GM18861 (cell line): ENCODE measurements around the gene NPAT.
"Not testable (repeated sequence)": the region's sequence is repeated elsewhere in the genome, so short reads cannot be mapped to it uniquely, and the experiment has no call there.

Source experiments
- ATAC-seq: cut with Tn5 transposase; IDR thresholded peaks from one replicate; pipeline ENCODE4 v1.9.1; 2021; ENCODE audit not compliant: unreplicated experiment

The NPAT gene

DNA sequence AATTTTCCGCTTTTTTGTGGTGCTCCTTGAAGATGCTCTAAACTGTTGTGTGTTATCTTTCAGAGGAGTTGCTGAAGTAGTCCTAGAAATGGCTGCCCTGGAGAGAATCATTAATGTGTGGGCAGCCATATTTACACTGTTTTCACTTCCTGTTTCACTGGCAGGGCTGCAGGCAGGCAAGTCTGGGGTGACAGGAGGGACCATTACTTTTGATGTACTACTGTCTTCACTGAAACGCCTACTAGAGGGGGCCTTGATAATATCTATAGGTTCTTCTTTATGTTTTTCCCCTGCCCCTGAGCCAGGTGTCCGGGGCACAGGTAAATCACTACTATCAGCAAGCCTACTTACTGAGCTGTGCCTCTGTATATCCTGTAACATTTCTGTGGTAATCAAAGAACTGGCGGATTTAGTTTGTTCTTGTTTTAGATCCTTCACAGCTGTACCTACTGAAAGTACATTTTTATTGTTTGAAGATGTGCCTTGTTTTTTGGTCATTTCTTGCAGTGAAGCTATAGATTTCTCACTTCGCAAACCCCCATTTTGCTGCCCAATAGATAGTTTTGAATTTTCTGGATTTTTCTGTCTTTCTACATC lies 61.4 kb downstream of the NPAT start:
- ATAC-seq = peak; percentile 98

DNA sequence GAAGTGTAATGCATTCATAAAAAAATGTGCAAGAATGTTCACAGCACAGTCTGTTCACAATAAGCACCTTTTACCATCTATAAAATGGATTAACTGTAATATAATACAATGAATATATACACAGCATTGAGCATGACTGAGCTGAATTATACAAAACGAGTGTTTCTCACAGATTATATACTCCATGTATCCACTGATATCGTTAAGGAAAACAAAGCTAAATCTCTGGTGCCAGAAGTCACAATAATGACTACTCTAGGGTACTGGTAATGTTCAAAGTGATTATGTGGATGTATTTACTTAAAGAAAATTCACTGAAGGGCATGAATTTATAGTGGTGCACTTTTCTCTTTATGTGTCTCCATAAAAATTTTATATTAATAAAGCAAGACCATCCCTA lies 67.8 kb downstream of the NPAT start:
- no peak for ATAC-seq

GRCh38 chr11:108148556-108148955 lies 73.9 kb downstream of the NPAT start:
- no peak for ATAC-seq

- ATAC-seq = no peak
Measured at GRCh38 chr11:108147150-108147549, 75.3 kb downstream of the NPAT start.

DNA sequence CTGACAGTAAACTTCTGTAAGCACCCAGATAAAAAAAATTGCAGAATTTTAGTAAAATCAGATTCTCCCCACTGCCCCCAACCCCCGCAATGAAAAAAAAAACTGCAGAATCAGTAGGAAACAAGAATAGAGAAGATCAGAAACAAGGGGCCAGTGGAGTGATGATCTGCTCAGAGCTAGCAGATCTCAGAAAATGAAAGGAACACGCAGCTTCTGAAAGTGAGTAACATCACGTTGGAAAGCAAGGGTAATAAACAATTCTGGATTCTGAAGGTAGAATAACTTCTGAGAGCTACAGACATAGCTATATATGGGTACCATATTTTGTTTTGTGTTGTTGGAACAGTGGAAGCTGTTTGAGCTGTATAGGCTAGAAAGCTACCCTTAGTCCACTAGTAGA lies 77.8 kb downstream of the NPAT start:
- no peak for ATAC-seq

- ATAC-seq = no peak
Measured at GRCh38 chr11:108142304-108142703, 80.1 kb downstream of the NPAT start.

- ATAC-seq = no peak
Measured at GRCh38 chr11:108137212-108137611, 85.2 kb downstream of the NPAT start.

DNA sequence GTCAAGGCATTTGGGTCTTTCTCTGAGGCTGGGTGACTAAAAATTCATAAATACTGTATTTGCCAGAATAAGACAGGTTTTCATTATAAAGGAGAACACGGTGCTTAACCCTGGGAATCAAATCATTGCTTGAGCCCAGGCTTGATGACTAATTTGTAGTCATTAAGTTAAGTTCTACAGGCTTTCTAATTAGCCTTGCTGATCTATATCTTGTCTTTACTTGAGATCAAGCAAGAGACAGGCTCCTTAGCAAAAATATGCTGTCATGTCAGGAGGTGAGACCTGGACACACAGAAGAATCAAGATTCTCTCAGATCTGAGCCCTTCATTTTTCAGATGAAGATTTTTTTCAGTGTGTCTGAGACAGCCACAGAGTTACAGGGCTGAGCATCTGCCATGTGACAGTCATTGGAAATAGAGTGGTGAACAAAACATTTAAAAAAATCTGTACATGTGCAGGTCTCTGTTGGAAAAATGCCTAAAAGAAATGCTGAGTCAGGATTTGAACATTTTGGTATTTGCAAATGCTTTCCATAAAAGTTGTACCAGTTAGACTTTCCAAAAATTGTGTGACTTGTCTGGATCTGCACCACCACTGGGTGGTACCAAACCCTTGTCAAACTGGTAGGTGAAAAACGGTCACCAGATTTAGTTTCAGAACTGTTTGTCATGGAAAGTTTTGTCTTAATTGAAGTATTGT lies 86.4 kb downstream of the NPAT start:
- ATAC-seq = peak; percentile 63

DNA sequence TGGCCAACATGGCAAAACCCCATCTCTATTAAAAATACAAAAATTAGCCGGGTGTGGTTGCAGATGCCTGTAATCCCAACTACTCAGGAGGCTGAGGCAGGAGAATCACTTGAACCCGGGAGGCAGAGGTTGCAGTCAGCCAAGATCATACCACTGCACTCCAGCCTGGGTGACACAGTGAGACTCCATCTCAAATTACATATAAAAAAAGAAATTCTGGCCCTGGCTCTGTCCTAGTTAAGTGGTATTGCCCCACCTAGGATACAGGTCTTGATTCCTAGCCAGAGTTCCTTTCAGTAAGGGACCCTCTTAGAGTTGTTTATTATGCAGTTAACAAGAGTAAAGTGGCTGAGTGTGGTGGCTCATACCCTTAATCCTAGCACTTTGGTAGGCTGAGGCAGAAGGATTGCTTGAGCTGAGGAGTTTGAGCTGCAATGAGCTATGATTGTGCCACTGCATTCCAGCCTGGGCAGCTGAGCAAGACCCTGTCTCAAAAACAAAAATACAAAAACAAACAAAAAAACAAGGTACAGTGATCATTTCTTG lies 89.4 kb downstream of the NPAT start:
- not testable (repeated sequence) for ATAC-seq

- ATAC-seq = no peak
Measured at GRCh38 chr11:108131993-108132392, 90.4 kb downstream of the NPAT start.

GRCh38 chr11:108128772-108129171 lies 93.7 kb downstream of the NPAT start:
- no peak for ATAC-seq

GRCh38 chr11:108125096-108125495 lies 97.3 kb downstream of the NPAT start:
- no peak for ATAC-seq

DNA sequence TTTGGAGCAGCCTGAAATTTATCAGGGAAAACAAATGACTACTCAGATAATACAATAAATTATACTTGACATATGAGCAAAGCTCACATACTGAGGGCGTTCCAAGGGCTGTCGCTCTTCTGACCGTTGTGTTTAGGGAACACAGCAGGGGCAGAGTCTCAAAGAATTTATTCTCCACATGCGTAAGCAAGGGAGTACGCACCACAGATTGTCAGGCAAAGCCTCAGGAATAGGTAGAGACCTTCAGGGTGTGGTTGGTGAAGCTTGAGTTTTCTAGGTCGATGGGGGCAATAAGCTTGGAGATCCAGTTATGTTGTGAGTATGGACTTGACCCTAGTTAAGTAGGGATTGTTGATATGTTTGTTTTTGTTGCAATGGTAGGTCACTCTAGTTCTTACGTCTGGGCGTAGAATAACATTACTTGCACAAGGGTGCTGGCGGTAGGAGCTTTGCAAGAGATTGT lies 100.2 kb downstream of the NPAT start:
- no peak for ATAC-seq

DNA sequence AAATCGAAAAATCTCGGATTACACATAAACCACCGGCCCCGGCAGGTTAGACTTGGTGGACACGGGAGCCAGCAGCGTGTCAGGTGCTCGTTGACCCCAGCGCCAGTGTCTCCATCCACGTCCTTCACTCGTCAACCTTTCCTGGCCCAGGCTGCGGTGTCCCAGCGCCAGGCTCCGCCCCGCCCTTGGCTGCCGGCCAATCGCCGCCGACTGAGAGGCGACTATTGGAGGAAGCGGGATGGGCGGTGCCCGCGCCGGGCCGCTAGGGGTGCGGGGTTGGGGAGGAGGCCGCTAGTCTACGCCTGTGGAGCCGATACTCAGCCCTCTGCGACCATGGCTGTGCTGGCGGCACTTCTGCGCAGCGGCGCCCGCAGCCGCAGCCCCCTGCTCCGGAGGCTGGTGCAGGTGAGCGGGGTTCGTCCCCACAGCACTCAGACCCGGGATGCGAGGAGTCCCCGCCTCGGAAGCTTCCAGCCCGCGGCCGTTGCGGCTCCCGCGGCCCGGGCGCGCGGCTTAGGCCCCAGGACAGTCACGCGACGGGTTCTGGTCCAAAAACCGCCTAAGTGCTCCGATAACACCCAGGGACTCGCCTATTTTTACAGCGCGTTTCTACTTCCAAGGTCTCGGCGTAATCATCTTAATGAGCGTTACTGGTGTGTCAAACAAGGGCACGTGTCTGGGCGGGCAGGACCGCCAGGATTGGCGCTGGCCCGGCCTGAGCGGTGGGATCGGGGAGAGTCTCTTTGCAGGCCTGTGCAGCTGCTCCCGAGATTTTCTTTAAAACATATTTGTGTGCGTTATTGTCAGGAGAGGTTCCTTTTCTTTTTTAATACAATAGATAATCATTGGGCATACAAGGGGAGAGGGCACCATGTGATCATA lies 100.9 kb downstream of the NPAT start, which contains the start of gene ACAT1:
Gene ACAT1, plus strand, starts transcription at position 294 of the 882 bp plus-strand sequence. Its CDS starts 40 bp downstream, at position 334.
- peak; percentile 97 for ATAC-seq

DNA sequence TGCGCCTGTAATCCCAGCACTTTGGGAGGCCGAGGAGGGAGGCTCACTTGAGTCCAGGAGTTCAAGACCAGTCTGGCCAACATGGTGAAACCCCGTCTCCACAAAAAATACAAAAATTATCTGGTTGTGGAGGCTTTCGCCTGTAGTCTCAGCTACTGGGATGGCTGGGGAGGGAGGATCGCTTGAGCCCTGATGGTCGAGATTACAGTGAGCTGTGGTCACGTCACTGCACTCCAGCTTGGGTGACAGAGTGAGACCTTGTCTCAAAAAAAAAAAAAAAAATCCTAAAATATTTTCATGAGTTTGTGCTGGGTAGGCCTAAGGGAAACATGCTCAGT lies 101.5 kb downstream of the NPAT start:
- not testable (repeated sequence) for ATAC-seq

GRCh38 chr11:108117746-108118371 lies 104.6 kb downstream of the NPAT start:
- no peak for ATAC-seq

DNA sequence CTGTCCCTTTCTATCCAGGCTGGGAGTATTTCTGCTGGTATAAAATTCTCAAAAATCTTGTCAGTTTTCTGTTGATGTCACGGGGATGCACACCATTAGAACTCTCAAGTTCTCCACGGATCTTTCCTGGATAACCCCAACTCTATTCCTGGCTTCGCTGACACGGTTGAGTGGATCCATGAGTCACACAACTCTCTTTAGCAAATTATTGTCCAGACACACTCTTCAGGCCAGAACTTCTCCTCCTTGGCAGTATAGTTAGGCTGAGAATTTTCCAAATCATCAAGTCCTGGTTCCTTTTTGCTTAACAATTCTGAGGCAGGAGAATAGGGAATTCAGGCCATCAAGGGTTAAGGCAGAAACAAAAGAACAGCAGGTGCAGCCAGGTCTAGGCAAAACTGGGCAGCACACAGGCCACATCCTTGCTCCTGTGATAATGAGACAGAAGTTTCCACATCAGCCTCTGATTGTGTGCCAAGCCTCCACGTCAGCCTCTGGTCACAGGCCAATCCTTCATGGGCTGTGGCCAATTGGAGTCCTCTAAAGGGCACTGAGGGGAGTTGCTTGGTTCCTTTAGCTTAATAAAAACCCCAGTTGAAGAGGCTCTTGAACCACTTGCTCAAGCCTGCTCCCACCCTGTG lies 106.8 kb downstream of the NPAT start:
- no peak for ATAC-seq

GRCh38 chr11:108112057-108112456 lies 110.4 kb downstream of the NPAT start:
- ATAC-seq = no peak

- ATAC-seq = no peak
Measured at GRCh38 chr11:108111126-108111525, 111.3 kb downstream of the NPAT start.
